H1 (cell line): ENCODE results near the gene IL17A. TPM values are rescaled to one million over a fixed set of nuclear protein-coding genes. Genes with fewer than 3 reads are reported as not detected.

Experiments
- CTCF ChIA-PET: fragments of 300-600 bp; sonication (Branson Sonifier 250); formaldehyde crosslinking; loops from one replicate; lab custom pipeline; 2021; ENCODE audit not compliant: partially characterized antibody; lab: Charles Lee
- POLR2A ChIA-PET: fragments of 300-600 bp; sonication (Branson Sonifier 250); formaldehyde crosslinking; loops from one replicate; lab custom pipeline; 2021; ENCODE audit warnings: inconsistent platforms; ENCODE audit not compliant: partially characterized antibody; lab: Charles Lee
- DNase-seq, 2 experiments: peaks; one replicate each; pipeline versions ENCODE4 v3.0.0 to v3.0.0-alpha.2; 2010 to 2022; ENCODE audit warnings: low spot score in 2 of 2, low read depth in 1 of 2, mixed read lengths in 1 of 2
- FAIRE-seq: peaks from 2 replicates; lab custom pipeline; 2011; peaks lifted over from hg19 to GRCh38; lab: Jason Lieb, UNC
- H2AFZ ChIP-seq: 2 replicates; pipeline ENCODE4 v1.8.1; 2012; ENCODE audit warnings: low read length, inconsistent platforms
- H2AK5ac ChIP-seq: 2 replicates; pipeline ENCODE4 v1.6.1; 2013; ENCODE audit warnings: low read depth, low read length
- H2BK120ac ChIP-seq: replicated peaks from 2 replicates; pipeline ENCODE3; 2013; ENCODE audit warnings: low read depth, low read length, inconsistent platforms
- H2BK12ac ChIP-seq: 2 replicates; pipeline ENCODE4 v1.6.1; 2013; ENCODE audit warnings: low read depth, low read length
- H2BK15ac ChIP-seq: 2 replicates; pipeline ENCODE4 v1.6.1; 2013; ENCODE audit warnings: low read length
- H2BK20ac ChIP-seq: 2 replicates; pipeline ENCODE4 v1.6.1; 2013; ENCODE audit warnings: low read length
- H2BK5ac ChIP-seq: 2 replicates; pipeline ENCODE4 v1.6.1; 2013; ENCODE audit warnings: low read depth, low read length
- H3K14ac ChIP-seq: 2 replicates; pipeline ENCODE4 v1.6.1; 2013; ENCODE audit warnings: inconsistent platforms; ENCODE audit not compliant: insufficient read length
- H3K18ac ChIP-seq: 2 replicates; pipeline ENCODE4 v1.6.1; 2013; ENCODE audit warnings: low read length; ENCODE audit errors: extremely low read depth
- H3K23ac ChIP-seq: 2 replicates; pipeline ENCODE4 v1.6.1; 2013; ENCODE audit warnings: inconsistent platforms; ENCODE audit not compliant: insufficient read length
- H3K23me2 ChIP-seq: 2 replicates; pipeline ENCODE4 v1.6.1; 2013; ENCODE audit warnings: low read depth, low read length
- H3K27ac ChIP-seq: 2 replicates; pipeline ENCODE4 v1.6.1; 2011; ENCODE audit warnings: low read depth, low read length, inconsistent platforms
- H3K27me3 ChIP-seq, 4 experiments: replicated peaks in 1 of 4; 1 replicate in 1 of 4; 2 replicates in 3 of 4; pipeline versions ENCODE4 v1.6.1 to v1.8.1; 2011 to 2013; ENCODE audit warnings: low read length in 3 of 4, mild to moderate bottlenecking in 3 of 4, inconsistent platforms in 2 of 4, mixed read lengths in 2 of 4, moderate library complexity in 1 of 4; ENCODE audit not compliant: control insufficient read depth in 3 of 4, insufficient read depth in 3 of 4; ENCODE audit errors: extremely low read depth in 1 of 4
- H3K36me3 ChIP-seq, 4 experiments: 2 replicates each; pipeline versions ENCODE4 v1.6.1 to v1.8.1; 2011 to 2013; ENCODE audit warnings: mild to moderate bottlenecking in 4 of 4, low read length in 3 of 4, moderate library complexity in 2 of 4, control low read depth in 1 of 4, inconsistent platforms in 1 of 4; ENCODE audit not compliant: insufficient read depth in 4 of 4, control insufficient read depth in 2 of 4
- H3K4ac ChIP-seq: replicated peaks from 2 replicates; pipeline ENCODE3; 2013; ENCODE audit warnings: low read length, low read depth, mixed read lengths, inconsistent platforms; ENCODE audit not compliant: insufficient read length
- H3K4me1 ChIP-seq, 4 experiments: replicated peaks in 1 of 4; 1 replicate in 1 of 4; 2 replicates in 3 of 4; pipeline versions ENCODE4 v1.6.1 to v1.8.1; 2011 to 2013; ENCODE audit warnings: low read length in 3 of 4, inconsistent platforms in 2 of 4, mixed read lengths in 1 of 4; ENCODE audit not compliant: insufficient read depth in 4 of 4, control insufficient read depth in 3 of 4
- H3K4me2 ChIP-seq, 2 experiments: 2 replicates each; pipeline versions ENCODE4 v1.6.1 to v1.8.1; 2011 to 2013; ENCODE audit warnings: low read depth in 2 of 2, low read length in 2 of 2, control low read depth in 1 of 2, inconsistent platforms in 1 of 2, mild to moderate bottlenecking in 1 of 2; ENCODE audit not compliant: insufficient read depth in 1 of 2
- H3K4me3 ChIP-seq, 4 experiments: fragments of 200-600, 300-600 bp in 1 of 4; sonication (generic), shearing (Covaris generic), sonication (Bioruptor Twin) in 1 of 4; 2 replicates each; pipeline versions ENCODE4 v1.5.1 to v1.8.1; 2011 to 2016; ENCODE audit warnings: low read length in 4 of 4, low read depth in 3 of 4, control low read depth in 2 of 4, inconsistent platforms in 2 of 4, mild to moderate bottlenecking in 2 of 4, mixed read lengths in 1 of 4, moderate library complexity in 1 of 4; ENCODE audit not compliant: insufficient read depth in 2 of 4; ENCODE audit errors: extremely low read depth in 1 of 4
- H3K56ac ChIP-seq: replicated peaks from 2 replicates; pipeline ENCODE3; 2013; ENCODE audit warnings: low read depth, mild to moderate bottlenecking, mixed read lengths, low read length, inconsistent platforms; ENCODE audit not compliant: insufficient read length
- H3K79me1 ChIP-seq: 2 replicates; pipeline ENCODE4 v1.6.1; 2013; ENCODE audit warnings: low read depth, low read length, control low read depth
- H3K79me2 ChIP-seq, 2 experiments: 2 replicates each; pipeline versions ENCODE4 v1.6.1 to v1.8.1; 2012 to 2013; ENCODE audit warnings: low read length in 2 of 2, mild to moderate bottlenecking in 2 of 2, inconsistent platforms in 1 of 2; ENCODE audit not compliant: insufficient read depth in 2 of 2, control insufficient read depth in 1 of 2
- H3K9ac ChIP-seq, 4 experiments: replicated peaks in 1 of 4; 1 replicate in 1 of 4; 2 replicates in 3 of 4; pipeline versions ENCODE4 v1.6.1 to v1.8.1; 2011 to 2013; ENCODE audit warnings: low read depth in 3 of 4, low read length in 3 of 4, control low read depth in 2 of 4, mild to moderate bottlenecking in 2 of 4, moderate library complexity in 2 of 4, inconsistent platforms in 1 of 4; ENCODE audit errors: extremely low read depth in 1 of 4
- H3K9me3 ChIP-seq, 2 experiments: 2 replicates each; pipeline versions ENCODE4 v1.6.1 to v1.8.1; 2012 to 2013; ENCODE audit warnings: mild to moderate bottlenecking in 2 of 2, moderate library complexity in 2 of 2, control low read depth in 1 of 2, inconsistent platforms in 1 of 2, low read depth in 1 of 2, low read length in 1 of 2, mixed read lengths in 1 of 2; ENCODE audit not compliant: insufficient read depth in 2 of 2
- H4K20me1 ChIP-seq, 2 experiments: replicated peaks in 1 of 2; 2 replicates each; pipeline versions ENCODE3 to v1.8.1; 2011 to 2013; ENCODE audit warnings: inconsistent platforms in 2 of 2, low read length in 2 of 2, mild to moderate bottlenecking in 1 of 2; ENCODE audit not compliant: insufficient read depth in 2 of 2, control insufficient read depth in 1 of 2
- H4K5ac ChIP-seq: 2 replicates; pipeline ENCODE4 v1.6.1; 2013; ENCODE audit warnings: low read length, low read depth, mixed read lengths, inconsistent platforms; ENCODE audit not compliant: insufficient read length
- H4K8ac ChIP-seq: 2 replicates; pipeline ENCODE4 v1.8.0; 2013; ENCODE audit warnings: mild to moderate bottlenecking, moderate library complexity, low read length, inconsistent platforms; ENCODE audit not compliant: insufficient read depth; ENCODE audit errors: extremely low read depth
- H4K91ac ChIP-seq: replicated peaks from 2 replicates; pipeline ENCODE3; 2013; ENCODE audit warnings: low read length, mixed read lengths, inconsistent platforms; ENCODE audit not compliant: insufficient read length
- JUN ChIP-seq: IDR thresholded peaks from 2 replicates; pipeline ENCODE4 v1.6.1; 2011; ENCODE audit warnings: low read depth, mild to moderate bottlenecking, improper control_type of control experiment, low read length
- POLR2A ChIP-seq, 2 experiments: IDR thresholded peaks; 1 replicate in 1 of 2; 2 replicates in 1 of 2; pipeline ENCODE4 v1.6.1; 2011; ENCODE audit warnings: low read depth in 2 of 2, low read length in 2 of 2, mild to moderate bottlenecking in 2 of 2; ENCODE audit errors: control extremely low read depth in 1 of 2
- POLR2AphosphoS5 ChIP-seq: IDR thresholded peaks from 2 replicates; pipeline ENCODE4 v1.6.1; 2011; ENCODE audit warnings: low read depth, low read length
- RXRA ChIP-seq: IDR thresholded peaks from 2 replicates; pipeline ENCODE4 v1.6.1; 2011; ENCODE audit warnings: low read depth, mild to moderate bottlenecking, low read length, moderate library complexity; ENCODE audit not compliant: insufficient read depth
- TAF1 ChIP-seq: IDR thresholded peaks from 2 replicates; pipeline ENCODE4 v1.6.1; 2011; ENCODE audit warnings: mild to moderate bottlenecking, low read depth, low read length
- TAF7 ChIP-seq: optimal IDR thresholded peaks from 2 replicates; pipeline ENCODE3; 2011; ENCODE audit warnings: low read depth, mild to moderate bottlenecking, inconsistent platforms, low read length, moderate library complexity, borderline replicate concordance
- polyA plus RNA-seq, 7 experiments: library from polyadenylated mRNA; depleted of rRNA in 3 of 7; stranded (reverse) in 5 of 7; unstranded in 2 of 7; fragments of >200 nt in 5 of 7; fragments of 200-250 nt in 2 of 7; gene quantifications; 1 replicate in 5 of 7; 2 replicates in 1 of 7; 4 replicates in 1 of 7; pipeline versions ENCODE4 v1.2.1 to v1.2.3, GENCODE V29; 2011 to 2013; ENCODE audit warnings: missing spikeins in 2 of 7, mixed read lengths in 2 of 7
- total RNA-seq: library from RNA; stranded (reverse); fragmentation: NEBNext Ultra II Directional; extraction: Animal tissue kit (Norgen Biotek cat#: 25700); gene quantifications from 2 replicates; pipeline ENCODE4 v1.2.1, GENCODE V29; 2021
- TF ChIP-seq, protein P1 (sequence below): IDR thresholded peaks from 2 replicates; pipeline ENCODE4 v1.6.1; 2011; ENCODE audit warnings: low read length, improper control_type of control experiment

The IL17A gene
- total and polyA plus RNA-seq, 2 of the 8 experiments (the other 6 are each of a cell fraction or from before 2014, with no cell fraction given): not detected

DNA sequence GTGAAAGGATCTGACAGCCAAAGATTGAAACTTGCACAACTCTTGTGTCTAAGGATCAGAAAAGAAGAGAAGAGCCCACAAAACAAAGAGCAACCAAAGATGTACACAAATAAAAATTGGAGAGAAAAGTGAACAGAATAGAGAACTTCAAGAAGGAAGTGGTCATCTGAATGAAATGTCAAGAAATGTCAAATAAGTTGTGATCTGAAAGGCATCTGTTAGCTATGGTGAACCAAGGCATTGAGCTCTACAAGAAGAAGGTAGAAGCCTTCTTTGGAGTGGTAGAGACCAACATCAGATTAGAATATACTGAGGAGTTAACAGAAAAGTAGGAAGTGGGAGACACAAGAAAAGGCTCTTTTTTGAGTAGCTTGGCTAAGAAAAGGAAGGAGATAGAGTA, 29.6 kb downstream of the IL17A start:
- DNase-seq (no peak), FAIRE-seq (no peak)
- Histone ChIP-seq H3K23me2 (no peaks in the 10 kb centered on the region; the same call in 1 of the 2 replicates), H2BK5ac (no peak overlapping the region), H3K36me3 (no peaks in the 10 kb centered on the region), H3K14ac (no peak overlapping the region), H3K27ac (no peak overlapping the region), H3K4me2 (no peak overlapping the region), H3K9me3 (no peaks in the 10 kb centered on the region), H2BK20ac (no peak overlapping the region), H3K23ac (no peak overlapping the region), H3K56ac (no peak overlapping the region), H3K4ac (no peak overlapping the region), H3K79me2 (no peaks in the 10 kb centered on the region), H3K79me1 (no peaks in the 10 kb centered on the region), H3K18ac (no peak overlapping the region), H3K4me1 (no peaks in the 10 kb centered on the region), H4K20me1 (no peaks in the 10 kb centered on the region), H3K9ac (no peak overlapping the region), H4K8ac (no peak overlapping the region), H2BK120ac (no peak overlapping the region), H2BK15ac (no peak overlapping the region), H2AK5ac (no peak overlapping the region), H3K4me3 (no peak overlapping the region), H4K5ac (no peak overlapping the region), H3K27me3 (no peaks in the 10 kb centered on the region), H2BK12ac (no peak overlapping the region), H4K91ac (no peak overlapping the region), H2AFZ (no peak overlapping the region)
- TF ChIP-seq, protein P1, sequence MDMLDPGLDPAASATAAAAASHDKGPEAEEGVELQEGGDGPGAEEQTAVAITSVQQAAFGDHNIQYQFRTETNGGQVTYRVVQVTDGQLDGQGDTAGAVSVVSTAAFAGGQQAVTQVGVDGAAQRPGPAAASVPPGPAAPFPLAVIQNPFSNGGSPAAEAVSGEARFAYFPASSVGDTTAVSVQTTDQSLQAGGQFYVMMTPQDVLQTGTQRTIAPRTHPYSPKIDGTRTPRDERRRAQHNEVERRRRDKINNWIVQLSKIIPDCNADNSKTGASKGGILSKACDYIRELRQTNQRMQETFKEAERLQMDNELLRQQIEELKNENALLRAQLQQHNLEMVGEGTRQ: no peak
- TF ChIP-seq TAF1 (no peak), POLR2A (IDR thresholded peaks at IDR 0.05; ENCODE audit: control extremely low read depth in 1 of 2, low read depth in 2 of 2, low read length in 2 of 2) (no peak), TAF7 (no peak), RXRA (no peak), JUN (no peak), POLR2AphosphoS5 (no peak)
- ChIA-PET POLR2A (no interaction called here), CTCF (no interaction called here)
